Mesenchymal stem cell (in vitro differentiated cells and primary cell): ENCODE data around the gene ARID1B.

Source experiments
- DNase-seq: peaks from one replicate; pipeline ENCODE4 v3.0.0-alpha.2; 2013
- H2AFZ ChIP-seq: one replicate; pipeline ENCODE4 v1.6.1; 2013; ENCODE audit warnings: low read depth, mild to moderate bottlenecking, control low read depth, inconsistent platforms, low read length, moderate library complexity
- H2AK5ac ChIP-seq: 2 replicates; pipeline ENCODE4 v1.6.1; 2013; ENCODE audit warnings: low read length, moderate library complexity, mild to moderate bottlenecking, inconsistent platforms; ENCODE audit not compliant: severe bottlenecking
- H2BK120ac ChIP-seq: one replicate; pipeline ENCODE4 v1.6.1; 2013; ENCODE audit warnings: low read depth, mild to moderate bottlenecking, inconsistent platforms, low read length, moderate library complexity
- H2BK12ac ChIP-seq, 2 experiments: one replicate each; pipeline ENCODE4 v1.6.1; 2013; ENCODE audit warnings: inconsistent platforms in 2 of 2, low read length in 2 of 2, mild to moderate bottlenecking in 2 of 2, moderate library complexity in 2 of 2, control low read depth in 1 of 2
- H2BK15ac ChIP-seq: one replicate; pipeline ENCODE4 v1.6.1; 2013; ENCODE audit warnings: mild to moderate bottlenecking, low read depth, inconsistent platforms; ENCODE audit not compliant: poor library complexity, severe bottlenecking
- H2BK5ac ChIP-seq: 2 replicates; pipeline ENCODE4 v1.6.1; 2013; ENCODE audit warnings: low read depth, mild to moderate bottlenecking, low read length, control low read depth, inconsistent platforms; ENCODE audit not compliant: poor library complexity, severe bottlenecking
- H3K14ac ChIP-seq, 2 experiments: one replicate each; pipeline ENCODE4 v1.6.1; 2013; ENCODE audit warnings: inconsistent platforms in 2 of 2, low read length in 2 of 2, control low read depth in 1 of 2, mild to moderate bottlenecking in 1 of 2, moderate library complexity in 1 of 2
- H3K18ac ChIP-seq, 2 experiments: one replicate each; pipeline ENCODE4 v1.6.1; 2013; ENCODE audit warnings: inconsistent platforms in 2 of 2, low read length in 2 of 2, control low read depth in 1 of 2, low read depth in 1 of 2, mild to moderate bottlenecking in 1 of 2
- H3K23ac ChIP-seq, 2 experiments: one replicate each; pipeline ENCODE4 v1.6.1; 2013; ENCODE audit warnings: inconsistent platforms in 2 of 2, low read length in 2 of 2, mild to moderate bottlenecking in 2 of 2, moderate library complexity in 2 of 2, control low read depth in 1 of 2
- H3K27ac ChIP-seq: 2 replicates; pipeline ENCODE4 v1.5.1; 2013; ENCODE audit warnings: mild to moderate bottlenecking, moderate library complexity, low read length, control low read depth, inconsistent platforms; ENCODE audit not compliant: poor library complexity, severe bottlenecking
- H3K27me3 ChIP-seq, 2 experiments: 2 replicates each; pipeline versions ENCODE4 v1.6.1 to v1.7.0; 2013; ENCODE audit warnings: low read length in 2 of 2, mild to moderate bottlenecking in 2 of 2, moderate library complexity in 2 of 2, control low read depth in 1 of 2, inconsistent platforms in 1 of 2; ENCODE audit not compliant: control insufficient read depth in 1 of 2, insufficient read depth in 1 of 2
- H3K36me3 ChIP-seq, 2 experiments: 2 replicates each; pipeline versions ENCODE4 v1.6.1 to v1.7.0; 2013; ENCODE audit warnings: low read length in 2 of 2, control low read depth in 1 of 2, inconsistent platforms in 1 of 2, low read depth in 1 of 2, mild to moderate bottlenecking in 1 of 2; ENCODE audit not compliant: insufficient read depth in 2 of 2, control insufficient read depth in 1 of 2
- H3K4ac ChIP-seq, 2 experiments: one replicate each; pipeline ENCODE4 v1.6.1; 2013; ENCODE audit warnings: inconsistent platforms in 2 of 2, low read length in 2 of 2, mild to moderate bottlenecking in 2 of 2, moderate library complexity in 2 of 2, control low read depth in 1 of 2, low read depth in 1 of 2
- H3K4me1 ChIP-seq: 2 replicates; pipeline ENCODE4 v1.6.1; 2013; ENCODE audit warnings: low read depth, low read length, control low read depth; ENCODE audit not compliant: control insufficient read depth, insufficient read depth
- H3K4me2 ChIP-seq: 2 replicates; pipeline ENCODE4 v1.6.1; 2013; ENCODE audit warnings: low read length, mild to moderate bottlenecking, inconsistent platforms; ENCODE audit not compliant: poor library complexity, severe bottlenecking
- H3K4me3 ChIP-seq, 2 experiments: 2 replicates each; pipeline versions ENCODE4 v1.5.1 to v1.7.0; 2013; ENCODE audit warnings: low read length in 2 of 2, mild to moderate bottlenecking in 2 of 2, control low read depth in 1 of 2, low read depth in 1 of 2; ENCODE audit not compliant: insufficient read depth in 1 of 2
- H3K79me1 ChIP-seq: replicated peaks from 2 replicates; pipeline ENCODE4 v1.6.1; 2013; ENCODE audit warnings: mild to moderate bottlenecking, control low read depth, low read length, inconsistent platforms; ENCODE audit not compliant: poor library complexity, severe bottlenecking
- H3K9ac ChIP-seq: 2 replicates; pipeline ENCODE4 v1.7.0; 2013; ENCODE audit warnings: mild to moderate bottlenecking, low read length, moderate library complexity
- H3K9me3 ChIP-seq: 2 replicates; pipeline ENCODE4 v1.7.0; 2013; ENCODE audit warnings: mild to moderate bottlenecking, low read length; ENCODE audit not compliant: control insufficient read depth
- H4K8ac ChIP-seq: one replicate; pipeline ENCODE4 v1.6.1; 2013; ENCODE audit warnings: inconsistent platforms, mild to moderate bottlenecking, low read length, moderate library complexity
- H4K91ac ChIP-seq: one replicate; pipeline ENCODE4 v1.6.1; 2013; ENCODE audit warnings: mild to moderate bottlenecking, low read length, inconsistent platforms
- WGBS: methylation state at CpG from one replicate; pipeline ENCODE4 v1.1.7; 2013; ENCODE audit warnings: mixed read lengths; 5-methylcytosine and 5-hydroxymethylcytosine counted together

Gene ARID1B

DNA sequence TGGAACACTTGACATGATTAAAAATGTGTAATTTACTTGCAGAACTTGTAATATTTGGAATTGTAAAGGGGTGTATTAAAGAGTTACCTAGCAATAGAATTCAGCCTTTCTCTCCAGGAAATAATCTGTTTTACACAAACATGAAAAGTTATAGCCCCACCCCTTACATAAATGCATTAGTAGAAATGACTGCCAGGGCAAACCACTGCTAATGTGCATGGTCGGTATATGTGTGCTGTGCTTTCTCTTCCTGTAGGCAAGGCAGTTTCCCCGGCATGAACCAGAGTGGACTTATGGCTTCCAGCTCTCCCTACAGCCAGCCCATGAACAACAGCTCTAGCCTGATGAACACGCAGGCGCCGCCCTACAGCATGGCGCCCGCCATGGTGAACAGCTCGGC is 389.6 kb downstream of the ARID1B start:
- H3K9ac ChIP-seq, result no peak overlapping the region
- H3K27me3 ChIP-seq, result no peaks in the 10 kb centered on the region

DNA sequence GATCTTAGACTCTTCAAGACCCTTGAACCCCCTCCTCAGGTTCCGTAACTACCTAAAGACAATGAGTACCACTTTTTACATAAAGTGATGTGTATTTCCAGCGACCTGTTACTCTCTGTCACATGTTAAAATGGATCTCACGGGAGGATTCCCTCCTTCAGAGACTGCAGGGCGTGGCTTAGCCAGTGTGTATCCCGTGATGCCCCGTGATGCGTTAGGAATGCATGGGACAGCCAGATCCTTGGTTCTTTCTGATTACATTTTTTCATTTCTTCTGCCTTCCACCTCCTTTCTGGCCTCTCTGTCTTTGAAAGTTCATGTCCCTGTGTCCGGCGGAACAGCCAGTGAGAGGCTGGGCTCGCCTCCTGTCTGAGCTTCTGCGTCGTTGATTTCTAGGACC is 390.7 kb downstream of the ARID1B start:
- no peak overlapping the region for H2BK12ac ChIP-seq

More for the DNA sequence above, 389.6 kb downstream of the ARID1B start:
- H2BK120ac ChIP-seq, result no peak overlapping the region
- H3K9me3 ChIP-seq, result no peaks in the 10 kb centered on the region
- H2AK5ac ChIP-seq, result no peak overlapping the region
- no peak overlapping the region for H3K14ac ChIP-seq
- no peak overlapping the region for H3K4ac ChIP-seq
- H3K4me3 ChIP-seq, result peak overlapping the region in 1 of 2 experiments; percentile 14
- no peak overlapping the region for H3K27ac ChIP-seq
- no peak overlapping the region for H3K18ac ChIP-seq
- 98% methylated on average over 8 of the region's 8 CpGs for WGBS
- no peak overlapping the region for H4K8ac ChIP-seq
- peaks cover 30 to 59% of the 10 kb centered on the region in 2 experiments for H3K36me3 ChIP-seq
- H3K4me1 ChIP-seq, result peaks cover 5% of the 10 kb centered on the region
- peak overlapping the region in 1 of 2 experiments; percentile 23 for H3K23ac ChIP-seq
- H3K79me1 ChIP-seq, result peaks cover 23% of the 10 kb centered on the region
- H2AFZ ChIP-seq, result no peak overlapping the region
- H2BK12ac ChIP-seq, result no peak overlapping the region
- no peak overlapping the region for H2BK15ac ChIP-seq
- H2BK5ac ChIP-seq, result no peak overlapping the region
- DNase-seq, result no peak
- H3K4me2 ChIP-seq, result no peak overlapping the region
- no peak overlapping the region for H4K91ac ChIP-seq

GRCh38 chr6:157168471-157168870 is 391.3 kb downstream of the ARID1B start:
- no peak overlapping the region for H3K4ac ChIP-seq
- H3K27me3 ChIP-seq, result no peaks in the 10 kb centered on the region
- H3K9me3 ChIP-seq, result no peaks in the 10 kb centered on the region
- no peak overlapping the region for H2AFZ ChIP-seq
- peaks cover 21 to 56% of the 10 kb centered on the region in 2 experiments for H3K36me3 ChIP-seq
- H2AK5ac ChIP-seq, result no peak overlapping the region
- no peak overlapping the region for H4K8ac ChIP-seq
- no peak overlapping the region for H3K14ac ChIP-seq
- peaks cover 3% of the 10 kb centered on the region for H3K4me1 ChIP-seq
- no peak overlapping the region for H3K27ac ChIP-seq
- no peak overlapping the region for H2BK15ac ChIP-seq
- no peak overlapping the region for H2BK5ac ChIP-seq
- no peak overlapping the region for H2BK12ac ChIP-seq
- no peak overlapping the region for H3K4me3 ChIP-seq
- H3K23ac ChIP-seq, result no peak overlapping the region
- H4K91ac ChIP-seq, result no peak overlapping the region
- no peak overlapping the region for H2BK120ac ChIP-seq
- H3K18ac ChIP-seq, result no peak overlapping the region
- H3K9ac ChIP-seq, result no peak overlapping the region
- H3K79me1 ChIP-seq, result peaks cover 24% of the 10 kb centered on the region
- DNase-seq, result no peak
- no peak overlapping the region for H3K4me2 ChIP-seq
- WGBS, result 94% methylated on average over 6 of the region's 6 CpGs

More for the DNA sequence above, 390.7 kb downstream of the ARID1B start:
- H3K27me3 ChIP-seq, result no peaks in the 10 kb centered on the region
- DNase-seq, result no peak
- no peak overlapping the region for H3K23ac ChIP-seq
- H3K4me2 ChIP-seq, result no peak overlapping the region
- no peak overlapping the region for H3K27ac ChIP-seq
- no peak overlapping the region for H2AK5ac ChIP-seq
- no peak overlapping the region for H2BK15ac ChIP-seq
- peaks cover 5% of the 10 kb centered on the region for H3K4me1 ChIP-seq
- no peak overlapping the region for H3K4ac ChIP-seq
- no peak overlapping the region for H3K4me3 ChIP-seq
- H3K14ac ChIP-seq, result no peak overlapping the region
- no peak overlapping the region for H2AFZ ChIP-seq
- H4K8ac ChIP-seq, result no peak overlapping the region
- no peak overlapping the region for H2BK5ac ChIP-seq
- no peak overlapping the region for H3K9ac ChIP-seq
- H3K36me3 ChIP-seq, result peaks cover 26 to 56% of the 10 kb centered on the region in 2 experiments
- no peak overlapping the region for H3K18ac ChIP-seq
- no peak overlapping the region for H2BK120ac ChIP-seq
- no peaks in the 10 kb centered on the region for H3K9me3 ChIP-seq
- 97% methylated on average over 12 of the region's 12 CpGs for WGBS
- H4K91ac ChIP-seq, result no peak overlapping the region
- peaks cover 26% of the 10 kb centered on the region for H3K79me1 ChIP-seq

GRCh38 chr6:157169226-157169625 is 392.0 kb downstream of the ARID1B start:
- no peak overlapping the region for H3K23ac ChIP-seq
- no peak overlapping the region for H3K27ac ChIP-seq
- no peak overlapping the region for H3K14ac ChIP-seq
- H2AK5ac ChIP-seq, result no peak overlapping the region
- H3K36me3 ChIP-seq, result peaks cover 23 to 56% of the 10 kb centered on the region in 2 experiments
- no peaks in the 10 kb centered on the region for H3K9me3 ChIP-seq
- no peak for DNase-seq
- whole genome bisulfite sequencing, result 93% methylated on average over 3 of the region's 3 CpGs
- no peak overlapping the region for H2AFZ ChIP-seq
- no peak overlapping the region for H4K91ac ChIP-seq
- H2BK5ac ChIP-seq, result no peak overlapping the region
- H2BK15ac ChIP-seq, result no peak overlapping the region
- peaks cover 25% of the 10 kb centered on the region for H3K79me1 ChIP-seq
- no peak overlapping the region for H2BK12ac ChIP-seq
- H3K4me3 ChIP-seq, result no peak overlapping the region
- H4K8ac ChIP-seq, result no peak overlapping the region
- no peaks in the 10 kb centered on the region for H3K27me3 ChIP-seq
- no peak overlapping the region for H3K4ac ChIP-seq
- H2BK120ac ChIP-seq, result no peak overlapping the region
- peaks cover 3% of the 10 kb centered on the region for H3K4me1 ChIP-seq
- H3K4me2 ChIP-seq, result no peak overlapping the region
- H3K18ac ChIP-seq, result no peak overlapping the region
- H3K9ac ChIP-seq, result no peak overlapping the region
